ENCODE data around the gene CALHM2. TPM values are rescaled to one million over a fixed set of nuclear protein-coding genes. Genes with fewer than 3 reads are reported as not detected.

CALHM2 gene
- polyA plus RNA-seq, 1 donor (not counting 4 experiments of a cell fraction or from before 2014, with no cell fraction given): 0.92 TPM

DNA sequence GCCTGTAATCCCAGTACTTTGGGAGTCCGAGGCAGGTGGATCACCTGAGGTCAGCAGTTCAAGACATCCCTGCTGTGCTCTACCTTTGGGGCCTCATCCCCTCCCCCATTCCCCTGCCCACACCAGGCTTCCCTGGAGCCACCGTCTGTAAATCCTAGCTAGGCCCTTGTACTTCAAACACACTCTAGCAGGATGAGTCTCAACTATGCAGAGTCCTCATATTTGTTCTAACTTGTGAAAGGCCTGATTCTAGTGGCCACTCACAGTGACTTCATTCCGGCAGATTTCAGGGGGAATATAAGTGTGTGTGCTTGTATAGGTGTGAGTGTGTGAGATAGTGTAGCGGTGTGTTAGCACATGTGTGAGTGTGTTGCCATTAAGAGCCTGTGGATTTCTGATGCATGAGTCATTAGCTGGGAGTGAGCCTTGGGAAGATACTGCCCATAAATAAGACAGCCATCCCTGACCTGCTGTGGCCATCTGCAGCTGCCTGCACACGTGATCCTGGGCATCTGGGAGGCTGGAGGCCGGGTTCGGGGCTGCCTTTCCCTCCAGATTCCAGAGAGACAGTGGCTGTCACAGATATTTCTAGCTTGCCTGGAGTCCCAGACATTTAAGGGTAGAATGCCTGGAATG is 39.7 kb upstream of the CALHM2 start:
- TF ChIP-seq EZH2 (IDR thresholded peaks at IDR 0.05; ENCODE audit: low read length): no peak
- TF ChIP-seq, protein P1, sequence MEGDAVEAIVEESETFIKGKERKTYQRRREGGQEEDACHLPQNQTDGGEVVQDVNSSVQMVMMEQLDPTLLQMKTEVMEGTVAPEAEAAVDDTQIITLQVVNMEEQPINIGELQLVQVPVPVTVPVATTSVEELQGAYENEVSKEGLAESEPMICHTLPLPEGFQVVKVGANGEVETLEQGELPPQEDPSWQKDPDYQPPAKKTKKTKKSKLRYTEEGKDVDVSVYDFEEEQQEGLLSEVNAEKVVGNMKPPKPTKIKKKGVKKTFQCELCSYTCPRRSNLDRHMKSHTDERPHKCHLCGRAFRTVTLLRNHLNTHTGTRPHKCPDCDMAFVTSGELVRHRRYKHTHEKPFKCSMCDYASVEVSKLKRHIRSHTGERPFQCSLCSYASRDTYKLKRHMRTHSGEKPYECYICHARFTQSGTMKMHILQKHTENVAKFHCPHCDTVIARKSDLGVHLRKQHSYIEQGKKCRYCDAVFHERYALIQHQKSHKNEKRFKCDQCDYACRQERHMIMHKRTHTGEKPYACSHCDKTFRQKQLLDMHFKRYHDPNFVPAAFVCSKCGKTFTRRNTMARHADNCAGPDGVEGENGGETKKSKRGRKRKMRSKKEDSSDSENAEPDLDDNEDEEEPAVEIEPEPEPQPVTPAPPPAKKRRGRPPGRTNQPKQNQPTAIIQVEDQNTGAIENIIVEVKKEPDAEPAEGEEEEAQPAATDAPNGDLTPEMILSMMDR (optimal IDR thresholded peaks at IDR 0.05 in 1 of 3, IDR thresholded peaks at IDR 0.05 in 1 of 3, conservative IDR thresholded peaks at IDR 0.05 in 1 of 3; ENCODE audit: extremely low read depth in 1 of 3, insufficient read depth in 2 of 3, low read length in 3 of 3): no peak
- Histone ChIP-seq H3K4me1 (ENCODE audit: control insufficient read depth, extremely low read depth, insufficient read depth, low read length) (peaks cover 29% of the 10 kb centered on the region), H3K9ac (ENCODE audit: control insufficient read depth, extremely low read depth, insufficient read depth, low read length) (no peak overlapping the region), H3K9me3 (ENCODE audit: control insufficient read depth, low read depth, low read length) (no peaks in the 10 kb centered on the region), H3K27me3 (ENCODE audit: control insufficient read depth, extremely low read depth, insufficient read depth, low read length) (peaks cover 23% of the 10 kb centered on the region), H4K20me1 (ENCODE audit: control insufficient read depth, extremely low read depth, insufficient read depth, low read length) (no peaks in the 10 kb centered on the region), H3K27ac (ENCODE audit: control insufficient read depth, insufficient read depth, low read length) (peak overlapping the region; percentile 65), H3K4me3 (ENCODE audit: control insufficient read depth in 2 of 3, extremely low read depth in 1 of 3, insufficient read depth in 2 of 3, low read depth in 1 of 3, low read length in 3 of 3) (no peak overlapping the region), H2AFZ (ENCODE audit: control insufficient read depth, low read length) (no peak overlapping the region), H3K9me1 (ENCODE audit: control insufficient read depth, extremely low read depth, insufficient read depth, low read length) (peaks cover 6% of the 10 kb centered on the region), H3K4me2 (ENCODE audit: control insufficient read depth, extremely low read depth, insufficient read depth, low read depth, low read length) (peak overlapping the region; percentile 48), H3K36me3 (ENCODE audit: control insufficient read depth in 2 of 2, extremely low read depth in 1 of 2, insufficient read depth in 2 of 2, low read length in 2 of 2) (no peaks in the 10 kb centered on the region), H3K79me2 (ENCODE audit: control insufficient read depth, insufficient read depth, low read length) (no peaks in the 10 kb centered on the region)
- FAIRE-seq (peak; percentile 95), DNase-seq (ENCODE audit: low read depth, low spot score) (peak; percentile 99)
- dilution Hi-C loops (cut with MboI; ENCODE audit: extremely low pct_ligation_motif_present, low sequenced_read_pairs): no loop called here

- FAIRE-seq: no peak
- Histone ChIP-seq H2AFZ (ENCODE audit: control insufficient read depth, low read length) (no peak overlapping the region), H3K79me2 (ENCODE audit: control insufficient read depth, insufficient read depth, low read length) (no peaks in the 10 kb centered on the region), H3K4me3 (ENCODE audit: control insufficient read depth in 2 of 3, extremely low read depth in 1 of 3, insufficient read depth in 2 of 3, low read depth in 1 of 3, low read length in 3 of 3) (no peak overlapping the region), H4K20me1 (ENCODE audit: control insufficient read depth, extremely low read depth, insufficient read depth, low read length) (no peaks in the 10 kb centered on the region), H3K9me1 (ENCODE audit: control insufficient read depth, extremely low read depth, insufficient read depth, low read length) (peaks cover 6% of the 10 kb centered on the region), H3K9me3 (ENCODE audit: control insufficient read depth, low read depth, low read length) (no peaks in the 10 kb centered on the region), H3K9ac (ENCODE audit: control insufficient read depth, extremely low read depth, insufficient read depth, low read length) (peak overlapping the region; percentile 35), H3K27me3 (ENCODE audit: control insufficient read depth, extremely low read depth, insufficient read depth, low read length) (peaks cover 20% of the 10 kb centered on the region), H3K36me3 (ENCODE audit: control insufficient read depth in 2 of 2, extremely low read depth in 1 of 2, insufficient read depth in 2 of 2, low read length in 2 of 2) (no peaks in the 10 kb centered on the region), H3K27ac (ENCODE audit: control insufficient read depth, insufficient read depth, low read length) (peak overlapping the region; percentile 65), H3K4me1 (ENCODE audit: control insufficient read depth, extremely low read depth, insufficient read depth, low read length) (peaks cover 29% of the 10 kb centered on the region), H3K4me2 (ENCODE audit: control insufficient read depth, extremely low read depth, insufficient read depth, low read depth, low read length) (peak overlapping the region; percentile 14)
- TF ChIP-seq, protein P1 (optimal IDR thresholded peaks at IDR 0.05 in 1 of 3, IDR thresholded peaks at IDR 0.05 in 1 of 3, conservative IDR thresholded peaks at IDR 0.05 in 1 of 3; ENCODE audit: extremely low read depth in 1 of 3, insufficient read depth in 2 of 3, low read length in 3 of 3): no peak
- no peak for TF ChIP-seq EZH2 (IDR thresholded peaks at IDR 0.05; ENCODE audit: low read length)
- dilution Hi-C loops (cut with MboI; ENCODE audit: extremely low pct_ligation_motif_present, low sequenced_read_pairs): no loop called here
- no peak for DNase-seq (ENCODE audit: low read depth, low spot score)
Observed at GRCh38 chr10:103490986-103491314, 38.8 kb upstream of the CALHM2 start.

Measured in keratinocyte (primary cell).